ENCODE data around the gene HACE1. TPM values are rescaled to one million over a fixed set of nuclear protein-coding genes. Genes with fewer than 3 reads are reported as not detected.
"Not testable (repeated sequence)": the region's sequence is repeated elsewhere in the genome, so short reads cannot be mapped to it uniquely, and the experiment has no call there.

HACE1 gene
- total RNA-seq, 4 donors from 2014 or later, result 10.1 to 24.3 (median 14.6) TPM

DNA sequence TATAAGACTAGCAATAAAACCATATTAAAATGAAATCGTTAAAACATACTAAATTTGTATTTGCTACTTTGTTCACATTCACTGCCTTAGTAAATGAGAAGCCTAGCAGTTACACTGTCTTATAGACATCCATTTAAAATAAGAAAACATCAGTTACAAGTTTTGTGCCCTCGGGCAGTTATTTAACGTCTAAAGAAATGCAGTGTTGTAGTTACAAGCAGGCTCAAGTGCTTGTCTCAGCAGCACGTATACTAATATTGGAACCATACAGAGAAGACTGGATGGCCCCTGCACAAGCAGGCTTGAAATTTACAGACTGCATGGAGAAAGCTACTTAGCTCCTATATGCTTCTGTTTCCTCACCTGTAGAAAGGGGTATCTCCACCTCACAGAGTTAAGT is 93.1 kb downstream of the HACE1 start:
- intact Hi-C loops (cut with DNase I; ENCODE audit: low total_unique reads), result no loop called here
- Histone ChIP-seq H3K27ac (no peak overlapping the region), H3K4me1 (no peaks in the 10 kb centered on the region), H3K9me3 (no peaks in the 10 kb centered on the region), H3K27me3 (no peaks in the 10 kb centered on the region), H3K4me3 (no peak overlapping the region), H3K36me3 (no peaks in the 10 kb centered on the region)
- TF ChIP-seq, protein P1, sequence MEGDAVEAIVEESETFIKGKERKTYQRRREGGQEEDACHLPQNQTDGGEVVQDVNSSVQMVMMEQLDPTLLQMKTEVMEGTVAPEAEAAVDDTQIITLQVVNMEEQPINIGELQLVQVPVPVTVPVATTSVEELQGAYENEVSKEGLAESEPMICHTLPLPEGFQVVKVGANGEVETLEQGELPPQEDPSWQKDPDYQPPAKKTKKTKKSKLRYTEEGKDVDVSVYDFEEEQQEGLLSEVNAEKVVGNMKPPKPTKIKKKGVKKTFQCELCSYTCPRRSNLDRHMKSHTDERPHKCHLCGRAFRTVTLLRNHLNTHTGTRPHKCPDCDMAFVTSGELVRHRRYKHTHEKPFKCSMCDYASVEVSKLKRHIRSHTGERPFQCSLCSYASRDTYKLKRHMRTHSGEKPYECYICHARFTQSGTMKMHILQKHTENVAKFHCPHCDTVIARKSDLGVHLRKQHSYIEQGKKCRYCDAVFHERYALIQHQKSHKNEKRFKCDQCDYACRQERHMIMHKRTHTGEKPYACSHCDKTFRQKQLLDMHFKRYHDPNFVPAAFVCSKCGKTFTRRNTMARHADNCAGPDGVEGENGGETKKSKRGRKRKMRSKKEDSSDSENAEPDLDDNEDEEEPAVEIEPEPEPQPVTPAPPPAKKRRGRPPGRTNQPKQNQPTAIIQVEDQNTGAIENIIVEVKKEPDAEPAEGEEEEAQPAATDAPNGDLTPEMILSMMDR (IDR thresholded peaks at IDR 0.05), result no peak
- no peak for TF ChIP-seq POLR2A (IDR thresholded peaks at IDR 0.05)
- no peak for TF ChIP-seq POLR2AphosphoS5 (IDR thresholded peaks at IDR 0.05)
- TF ChIP-seq EP300 (IDR thresholded peaks at IDR 0.05; ENCODE audit: low read depth), result no peak
- in situ Hi-C loops (cut with MboI; ENCODE audit: low pct_ligation_motif_present in 1 of 4, low pct_unique_long_range_greater_than_20kb in 1 of 4, low sequenced_read_pairs in 3 of 4), result loop anchor here in 2 of 4 donors (25.0 kb wide), 1 partner anchor 229 kb away; no protein-coding TSS in a partner anchor
- DNase-seq, result no peak
- 91 to 92% methylated on average over 3 to 4 of the region's 4 CpGs for WGBS, 2 donors (ENCODE audit: low coverage in 1 of 2)

DNA sequence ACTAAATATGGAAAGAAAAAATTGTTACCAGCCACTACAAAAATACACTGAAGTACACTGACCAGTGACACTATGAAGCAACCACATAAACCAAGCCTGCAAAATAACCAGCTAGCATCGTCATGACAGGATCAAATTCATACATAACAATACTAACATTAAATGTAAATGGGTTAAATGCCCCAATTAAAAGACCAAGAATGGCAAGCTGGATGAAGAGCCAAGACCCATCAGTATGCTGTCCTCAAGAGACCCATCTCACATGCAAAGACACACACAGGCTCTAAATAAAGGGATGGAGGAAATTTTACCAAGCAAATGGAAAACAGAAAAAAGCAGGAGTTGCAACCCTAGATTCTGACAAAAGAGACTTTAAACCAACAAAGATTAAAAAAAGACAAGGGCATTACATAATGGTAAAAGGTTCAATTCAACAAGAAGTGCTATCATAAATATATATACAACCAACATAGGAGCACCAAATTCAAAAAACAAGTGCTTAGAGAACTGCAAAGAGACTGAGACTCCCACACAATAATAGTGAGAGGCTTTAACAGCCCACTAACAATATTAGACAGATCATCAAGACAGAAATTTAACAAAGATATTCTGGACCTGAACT is 104.8 kb downstream of the HACE1 start:
- TF ChIP-seq EP300 (IDR thresholded peaks at IDR 0.05; ENCODE audit: low read depth), result no peak
- TF ChIP-seq, protein P1 (IDR thresholded peaks at IDR 0.05), result no peak
- TF ChIP-seq POLR2A (IDR thresholded peaks at IDR 0.05), result no peak
- TF ChIP-seq POLR2AphosphoS5 (IDR thresholded peaks at IDR 0.05), result no peak
- in situ Hi-C loops (cut with MboI; ENCODE audit: low pct_ligation_motif_present in 1 of 4, low pct_unique_long_range_greater_than_20kb in 1 of 4, low sequenced_read_pairs in 3 of 4), result loop anchor here in 2 of 4 donors (25.0 kb wide), 1 partner anchor 218 kb away; no protein-coding TSS in a partner anchor
- Histone ChIP-seq H3K4me1 (no peaks in the 10 kb centered on the region), H3K4me3 (no peak overlapping the region), H3K36me3 (peaks cover 0 to 4% (median 0%) of the 10 kb centered on the region in 4 donors), H3K27me3 (no peaks in the 10 kb centered on the region), H3K27ac (no peak overlapping the region), H3K9me3 (peaks cover 19 to 22% of the 10 kb centered on the region in 2 donors)
- WGBS, 2 donors (ENCODE audit: low coverage in 1 of 2), result 100% methylated on average over 1 of the region's 1 CpG
- intact Hi-C loops (cut with DNase I; ENCODE audit: low total_unique reads), result no loop called here
- no peak for DNase-seq

DNA sequence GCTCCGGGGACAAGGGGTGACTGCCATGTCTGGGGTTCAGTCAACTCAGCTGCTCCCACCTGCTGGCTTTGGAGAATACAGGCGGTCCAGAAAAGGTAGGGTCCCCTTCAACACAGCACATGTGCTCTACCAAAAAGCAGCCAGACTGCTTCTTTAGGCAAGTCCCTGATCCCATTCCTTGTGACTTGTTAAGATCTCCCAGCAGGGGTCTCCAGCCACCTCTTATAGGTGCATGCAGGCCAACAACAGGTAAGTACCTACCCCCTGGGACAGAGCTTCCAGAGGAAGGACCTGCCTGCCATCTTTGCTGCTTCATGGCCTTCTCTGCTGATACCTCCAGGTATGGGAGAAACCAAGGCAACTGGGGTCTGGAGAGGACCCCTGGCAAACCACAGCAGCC is 106.5 kb downstream of the HACE1 start:
- intact Hi-C loops (cut with DNase I; ENCODE audit: low total_unique reads) (no loop called here), in situ Hi-C loops (cut with MboI; ENCODE audit: low pct_ligation_motif_present in 1 of 4, low pct_unique_long_range_greater_than_20kb in 1 of 4, low sequenced_read_pairs in 3 of 4) (loop anchor here in 2 of 4 donors (25.0 kb wide), 1 partner anchor 216 kb away; no protein-coding TSS in a partner anchor)
- Histone ChIP-seq H3K27ac (no peak overlapping the region), H3K4me1 (no peaks in the 10 kb centered on the region), H3K4me3 (no peak overlapping the region), H3K27me3 (no peaks in the 10 kb centered on the region), H3K9me3 (peaks cover 19 to 22% of the 10 kb centered on the region in 2 donors), H3K36me3 (peaks cover 0 to 4% (median 0%) of the 10 kb centered on the region in 4 donors)
- 80 to 96% methylated on average over 1 to 2 of the region's 2 CpGs for WGBS, 2 donors (ENCODE audit: low coverage in 1 of 2)
- TF ChIP-seq, protein P1 (IDR thresholded peaks at IDR 0.05), result no peak
- no peak for TF ChIP-seq POLR2AphosphoS5 (IDR thresholded peaks at IDR 0.05)
- TF ChIP-seq POLR2A (IDR thresholded peaks at IDR 0.05), result no peak
- no peak for TF ChIP-seq EP300 (IDR thresholded peaks at IDR 0.05; ENCODE audit: low read depth)
- DNase-seq, result no peak

DNA sequence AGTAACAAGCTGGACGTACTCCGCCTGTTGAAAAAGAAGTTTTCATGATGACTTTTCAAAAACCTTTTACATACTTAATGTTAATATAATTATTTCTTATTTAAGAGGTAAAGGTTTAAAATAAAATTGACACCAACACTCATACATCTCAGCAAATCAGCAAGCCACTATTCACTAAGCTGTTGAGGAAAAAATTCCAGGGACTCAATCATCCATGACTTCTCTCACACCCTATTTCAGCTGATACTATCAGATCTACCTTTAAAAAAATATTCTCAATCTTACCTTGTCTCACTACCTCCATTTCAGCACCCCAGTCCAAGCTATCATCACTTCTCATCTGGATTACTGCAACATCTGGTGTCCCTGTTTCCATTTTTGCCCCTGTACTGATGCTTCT is 109.3 kb downstream of the HACE1 start:
- intact Hi-C loops (cut with DNase I; ENCODE audit: low total_unique reads), result no loop called here
- H3K27ac ChIP-seq, result no peak overlapping the region
- no peaks in the 10 kb centered on the region for H3K36me3 ChIP-seq
- no peaks in the 10 kb centered on the region for H3K4me1 ChIP-seq
- TF ChIP-seq POLR2AphosphoS5 (IDR thresholded peaks at IDR 0.05) (no peak), EP300 (IDR thresholded peaks at IDR 0.05; ENCODE audit: low read depth) (no peak), POLR2A (IDR thresholded peaks at IDR 0.05) (no peak)
- TF ChIP-seq, protein P1 (IDR thresholded peaks at IDR 0.05), result no peak
- no peak for DNase-seq
- WGBS, 2 donors (ENCODE audit: low coverage in 1 of 2), result 96 to 100% methylated on average over 2 of the region's 2 CpGs
- in situ Hi-C loops (cut with MboI; ENCODE audit: low pct_ligation_motif_present in 1 of 4, low pct_unique_long_range_greater_than_20kb in 1 of 4, low sequenced_read_pairs in 3 of 4), result loop anchor here in 2 of 4 donors (25.0 kb wide), 1 partner anchor 213 kb away; no protein-coding TSS in a partner anchor
- peaks cover 11 to 15% of the 10 kb centered on the region in 2 donors for H3K9me3 ChIP-seq
- no peaks in the 10 kb centered on the region for H3K27me3 ChIP-seq
- H3K4me3 ChIP-seq, result no peak overlapping the region

DNA sequence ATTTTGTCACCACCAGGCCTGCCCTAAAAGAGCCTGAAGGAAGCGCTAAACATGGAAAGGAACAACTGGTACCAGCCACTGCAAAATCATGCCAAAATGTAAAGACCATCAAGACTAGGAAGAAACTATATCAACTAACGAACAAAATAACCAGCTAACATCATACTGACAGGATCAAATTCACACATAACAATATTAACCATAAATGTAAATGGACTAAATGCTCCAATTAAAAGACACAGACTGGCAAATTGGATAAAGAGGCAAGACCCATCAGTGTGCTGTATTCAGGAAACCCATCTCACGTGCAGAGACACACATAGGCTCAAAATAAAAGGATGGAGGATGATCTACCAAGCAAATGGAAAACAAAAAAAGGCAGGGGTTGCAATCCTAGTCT is 120.6 kb downstream of the HACE1 start:
- H3K36me3 ChIP-seq; H3K4me3 ChIP-seq; H3K9me3 ChIP-seq; DNase-seq; H3K27me3 ChIP-seq; H3K27ac ChIP-seq; H3K4me1 ChIP-seq; intact Hi-C loops (cut with DNase I; ENCODE audit: low total_unique reads); in situ Hi-C loops (cut with MboI; ENCODE audit: low pct_ligation_motif_present in 1 of 4, low pct_unique_long_range_greater_than_20kb in 1 of 4, low sequenced_read_pairs in 3 of 4): not testable (repeated sequence)
- 94% methylated on average over 3 of the region's 3 CpGs; no CpG with 5 or more reads in 1 of the 2 donors for whole genome bisulfite sequencing, 2 donors (ENCODE audit: low coverage in 1 of 2)

DNA sequence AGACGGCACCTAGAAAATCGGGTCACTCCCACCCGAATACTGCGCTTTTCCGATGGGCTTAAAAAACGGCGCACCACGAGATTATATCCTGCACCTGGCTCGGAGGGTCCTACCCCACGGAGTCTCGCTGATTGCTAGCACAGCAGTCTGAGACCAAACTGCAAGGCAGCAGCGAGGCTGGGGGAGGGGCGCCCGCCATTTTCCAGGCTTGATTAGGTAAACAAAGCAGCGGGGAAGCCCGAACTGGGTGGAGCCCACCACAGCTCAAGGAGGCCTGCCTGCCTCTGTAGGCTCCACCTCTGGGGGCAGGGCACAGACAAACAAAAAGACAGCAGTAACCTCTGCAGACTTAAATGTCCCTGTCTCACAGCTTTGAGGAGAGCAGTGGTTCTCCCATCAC is 122.2 kb downstream of the HACE1 start:
- in situ Hi-C loops (cut with MboI; ENCODE audit: low pct_ligation_motif_present in 1 of 4, low pct_unique_long_range_greater_than_20kb in 1 of 4, low sequenced_read_pairs in 3 of 4); H3K9me3 ChIP-seq; H3K27ac ChIP-seq; H3K4me1 ChIP-seq; DNase-seq; intact Hi-C loops (cut with DNase I; ENCODE audit: low total_unique reads); H3K4me3 ChIP-seq; H3K27me3 ChIP-seq; H3K36me3 ChIP-seq: not testable (repeated sequence)
- WGBS, 2 donors (ENCODE audit: low coverage in 1 of 2), result 95% methylated on average over 16 of the region's 16 CpGs; no CpG with 5 or more reads in 1 of the 2 donors
